K562 (cell line): ENCODE measurements around the gene VSIG4. TPM values are rescaled to one million over a fixed set of nuclear protein-coding genes. Genes with fewer than 3 reads are reported as not detected.

ENCODE experiments used
- GABPB2 ChIP-seq: fragments of 250-450 bp; sonication (Bioruptor Pico); conservative IDR thresholded peaks from 2 replicates; pipeline ENCODE4 v1.5.1; 2021; ENCODE audit warnings: mild to moderate bottlenecking
- HSF4 ChIP-seq: fragments of 250-450 bp; sonication (Bioruptor Pico); IDR thresholded peaks from 2 replicates; pipeline ENCODE4 v2.1.2; 2022; ENCODE audit warnings: mild to moderate bottlenecking, moderate library complexity, borderline replicate concordance
- NFATC3 ChIP-seq: fragments of 450-650 bp; IDR thresholded peaks from 2 replicates; pipeline ENCODE4 v1.6.1; 2017; ENCODE audit warnings: mild to moderate bottlenecking
- RBBP5 ChIP-seq: fragments of 200-600 bp; sonication (generic); IDR thresholded peaks from 2 replicates; pipeline ENCODE4 v1.6.1; 2012; ENCODE audit warnings: borderline replicate concordance, mild to moderate bottlenecking, low read length, control low read depth, inconsistent platforms; ENCODE audit not compliant: insufficient read depth, poor library complexity, severe bottlenecking
- RBM39 ChIP-seq: fragments of 200-400 bp; formaldehyde crosslinking; optimal IDR thresholded peaks from 2 replicates; pipeline ENCODE3; 2018; ENCODE audit warnings: low read depth, low read length
- RFX5 ChIP-seq: IDR thresholded peaks from 2 replicates; pipeline ENCODE4 v1.6.1; 2011; ENCODE audit warnings: low read depth, mild to moderate bottlenecking, improper control_type of control experiment, low read length
- SMARCA4 ChIP-seq: fragments of 450-650 bp; IDR thresholded peaks from 2 replicates; pipeline ENCODE4 v1.6.1; 2016
- ZNF121 ChIP-seq: sonication (generic); formaldehyde crosslinking; conservative IDR thresholded peaks from 2 replicates; pipeline ENCODE4 v1.8.0; 2022; ENCODE audit warnings: missing genetic modification reagents
- ZNF311 ChIP-seq: fragments of 250-450 bp; sonication (Bioruptor Pico); IDR thresholded peaks from 2 replicates; pipeline ENCODE4 v1.4.0; 2020; ENCODE audit warnings: mild to moderate bottlenecking, moderate library complexity
- ZNF830 ChIP-seq: fragments of 250-450 bp; sonication (Bioruptor Pico); IDR thresholded peaks from 2 replicates; pipeline ENCODE4 v1.5.0; 2021; ENCODE audit warnings: mild to moderate bottlenecking
- polyA plus RNA-seq, 8 experiments: library from polyadenylated mRNA; depleted of rRNA in 4 of 8; stranded (reverse) in 5 of 8; unstranded in 3 of 8; fragments of >200 nt; fragmentation: Nextera tagmentation in 2 of 8; fragmentation: Illumina TruSeq in 1 of 8; extraction: Ambion mirVana in 2 of 8; extraction: Trizol in 1 of 8; gene quantifications; 2 replicates each; pipeline versions ENCODE4 v1.2.1 to v1.2.3, GENCODE V29; 2011 to 2014; ENCODE audit warnings: inconsistent platforms in 1 of 8, missing spikeins in 1 of 8
- total RNA-seq, 7 experiments: library from RNA; depleted of rRNA in 6 of 7; stranded (reverse); fragments of >200 nt in 6 of 7; fragmentation: Illumina TruSeq in 2 of 7; extraction: Trizol in 2 of 7; gene quantifications; 2 replicates each; pipeline versions ENCODE4 v1.2.1 to v1.2.3, GENCODE V29; 2011 to 2021; ENCODE audit warnings: low replicate concordance in 1 of 7
- TF ChIP-seq, protein P1 (sequence below): fragments of 200-600 bp; sonication (generic); IDR thresholded peaks from one replicate; pipeline ENCODE4 v1.6.1; 2012; ENCODE audit warnings: mild to moderate bottlenecking, low read depth, low read length, inconsistent platforms
- TF ChIP-seq, protein P2 (sequence below): fragments of 150-350 bp; IDR thresholded peaks from 2 replicates; pipeline ENCODE4 v1.6.1; 2014; ENCODE audit warnings: low read depth, mild to moderate bottlenecking, low read length, borderline replicate concordance
- TF ChIP-seq, protein P3 (sequence below): fragments of 250-450 bp; sonication (Bioruptor Pico); IDR thresholded peaks from 2 replicates; pipeline ENCODE4 v1.6.1; 2021; ENCODE audit warnings: mild to moderate bottlenecking

The VSIG4 gene
- total and polyA plus RNA-seq, 9 of the 15 experiments (the other 6 are each of a cell fraction or from before 2014, with no cell fraction given): 0.22 to 1.6 (median 0.46) TPM; not detected in 1

DNA sequence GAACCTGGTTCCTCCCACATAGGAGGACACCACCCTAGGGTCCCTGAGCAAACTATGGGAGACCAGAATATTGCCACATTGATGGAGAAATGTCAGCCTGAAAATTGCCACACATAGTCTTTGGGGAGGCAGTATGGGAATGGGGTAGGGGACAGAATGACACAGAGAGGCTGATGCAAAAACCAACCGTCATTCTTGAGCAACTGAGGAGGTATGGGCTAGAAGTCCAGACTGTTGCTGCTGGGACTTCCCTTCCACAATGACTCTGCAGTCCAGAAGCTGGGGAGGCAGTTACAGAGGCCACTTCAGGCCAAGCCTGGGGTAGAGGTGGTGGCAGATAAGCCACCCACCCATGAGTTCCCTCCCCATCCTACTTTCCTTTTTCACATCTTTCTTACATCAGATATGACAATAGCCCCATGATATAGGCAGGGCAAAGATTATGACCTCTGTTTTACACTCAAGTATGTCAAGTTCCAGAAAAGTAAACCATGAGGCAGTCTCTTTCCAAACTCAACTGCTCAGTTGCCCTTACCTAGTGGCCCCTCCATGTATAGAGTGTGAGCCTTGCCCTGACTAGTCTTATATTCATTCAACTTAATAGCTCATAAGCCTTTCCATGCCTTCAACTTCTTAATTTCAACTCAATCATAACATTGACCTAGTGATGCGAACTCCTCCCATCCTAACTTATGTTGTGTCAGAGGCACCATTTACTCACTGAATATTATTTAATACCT is 41.7 kb downstream of the VSIG4 start (continued):
- TF ChIP-seq, protein P1, sequence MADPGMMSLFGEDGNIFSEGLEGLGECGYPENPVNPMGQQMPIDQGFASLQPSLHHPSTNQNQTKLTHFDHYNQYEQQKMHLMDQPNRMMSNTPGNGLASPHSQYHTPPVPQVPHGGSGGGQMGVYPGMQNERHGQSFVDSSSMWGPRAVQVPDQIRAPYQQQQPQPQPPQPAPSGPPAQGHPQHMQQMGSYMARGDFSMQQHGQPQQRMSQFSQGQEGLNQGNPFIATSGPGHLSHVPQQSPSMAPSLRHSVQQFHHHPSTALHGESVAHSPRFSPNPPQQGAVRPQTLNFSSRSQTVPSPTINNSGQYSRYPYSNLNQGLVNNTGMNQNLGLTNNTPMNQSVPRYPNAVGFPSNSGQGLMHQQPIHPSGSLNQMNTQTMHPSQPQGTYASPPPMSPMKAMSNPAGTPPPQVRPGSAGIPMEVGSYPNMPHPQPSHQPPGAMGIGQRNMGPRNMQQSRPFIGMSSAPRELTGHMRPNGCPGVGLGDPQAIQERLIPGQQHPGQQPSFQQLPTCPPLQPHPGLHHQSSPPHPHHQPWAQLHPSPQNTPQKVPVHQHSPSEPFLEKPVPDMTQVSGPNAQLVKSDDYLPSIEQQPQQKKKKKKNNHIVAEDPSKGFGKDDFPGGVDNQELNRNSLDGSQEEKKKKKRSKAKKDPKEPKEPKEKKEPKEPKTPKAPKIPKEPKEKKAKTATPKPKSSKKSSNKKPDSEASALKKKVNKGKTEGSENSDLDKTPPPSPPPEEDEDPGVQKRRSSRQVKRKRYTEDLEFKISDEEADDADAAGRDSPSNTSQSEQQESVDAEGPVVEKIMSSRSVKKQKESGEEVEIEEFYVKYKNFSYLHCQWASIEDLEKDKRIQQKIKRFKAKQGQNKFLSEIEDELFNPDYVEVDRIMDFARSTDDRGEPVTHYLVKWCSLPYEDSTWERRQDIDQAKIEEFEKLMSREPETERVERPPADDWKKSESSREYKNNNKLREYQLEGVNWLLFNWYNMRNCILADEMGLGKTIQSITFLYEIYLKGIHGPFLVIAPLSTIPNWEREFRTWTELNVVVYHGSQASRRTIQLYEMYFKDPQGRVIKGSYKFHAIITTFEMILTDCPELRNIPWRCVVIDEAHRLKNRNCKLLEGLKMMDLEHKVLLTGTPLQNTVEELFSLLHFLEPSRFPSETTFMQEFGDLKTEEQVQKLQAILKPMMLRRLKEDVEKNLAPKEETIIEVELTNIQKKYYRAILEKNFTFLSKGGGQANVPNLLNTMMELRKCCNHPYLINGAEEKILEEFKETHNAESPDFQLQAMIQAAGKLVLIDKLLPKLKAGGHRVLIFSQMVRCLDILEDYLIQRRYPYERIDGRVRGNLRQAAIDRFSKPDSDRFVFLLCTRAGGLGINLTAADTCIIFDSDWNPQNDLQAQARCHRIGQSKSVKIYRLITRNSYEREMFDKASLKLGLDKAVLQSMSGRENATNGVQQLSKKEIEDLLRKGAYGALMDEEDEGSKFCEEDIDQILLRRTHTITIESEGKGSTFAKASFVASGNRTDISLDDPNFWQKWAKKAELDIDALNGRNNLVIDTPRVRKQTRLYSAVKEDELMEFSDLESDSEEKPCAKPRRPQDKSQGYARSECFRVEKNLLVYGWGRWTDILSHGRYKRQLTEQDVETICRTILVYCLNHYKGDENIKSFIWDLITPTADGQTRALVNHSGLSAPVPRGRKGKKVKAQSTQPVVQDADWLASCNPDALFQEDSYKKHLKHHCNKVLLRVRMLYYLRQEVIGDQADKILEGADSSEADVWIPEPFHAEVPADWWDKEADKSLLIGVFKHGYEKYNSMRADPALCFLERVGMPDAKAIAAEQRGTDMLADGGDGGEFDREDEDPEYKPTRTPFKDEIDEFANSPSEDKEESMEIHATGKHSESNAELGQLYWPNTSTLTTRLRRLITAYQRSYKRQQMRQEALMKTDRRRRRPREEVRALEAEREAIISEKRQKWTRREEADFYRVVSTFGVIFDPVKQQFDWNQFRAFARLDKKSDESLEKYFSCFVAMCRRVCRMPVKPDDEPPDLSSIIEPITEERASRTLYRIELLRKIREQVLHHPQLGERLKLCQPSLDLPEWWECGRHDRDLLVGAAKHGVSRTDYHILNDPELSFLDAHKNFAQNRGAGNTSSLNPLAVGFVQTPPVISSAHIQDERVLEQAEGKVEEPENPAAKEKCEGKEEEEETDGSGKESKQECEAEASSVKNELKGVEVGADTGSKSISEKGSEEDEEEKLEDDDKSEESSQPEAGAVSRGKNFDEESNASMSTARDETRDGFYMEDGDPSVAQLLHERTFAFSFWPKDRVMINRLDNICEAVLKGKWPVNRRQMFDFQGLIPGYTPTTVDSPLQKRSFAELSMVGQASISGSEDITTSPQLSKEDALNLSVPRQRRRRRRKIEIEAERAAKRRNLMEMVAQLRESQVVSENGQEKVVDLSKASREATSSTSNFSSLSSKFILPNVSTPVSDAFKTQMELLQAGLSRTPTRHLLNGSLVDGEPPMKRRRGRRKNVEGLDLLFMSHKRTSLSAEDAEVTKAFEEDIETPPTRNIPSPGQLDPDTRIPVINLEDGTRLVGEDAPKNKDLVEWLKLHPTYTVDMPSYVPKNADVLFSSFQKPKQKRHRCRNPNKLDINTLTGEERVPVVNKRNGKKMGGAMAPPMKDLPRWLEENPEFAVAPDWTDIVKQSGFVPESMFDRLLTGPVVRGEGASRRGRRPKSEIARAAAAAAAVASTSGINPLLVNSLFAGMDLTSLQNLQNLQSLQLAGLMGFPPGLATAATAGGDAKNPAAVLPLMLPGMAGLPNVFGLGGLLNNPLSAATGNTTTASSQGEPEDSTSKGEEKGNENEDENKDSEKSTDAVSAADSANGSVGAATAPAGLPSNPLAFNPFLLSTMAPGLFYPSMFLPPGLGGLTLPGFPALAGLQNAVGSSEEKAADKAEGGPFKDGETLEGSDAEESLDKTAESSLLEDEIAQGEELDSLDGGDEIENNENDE: no peak
- TF ChIP-seq ZNF311 (CRISPR knock-in tag) (no peak), RBM39 (no peak), ZNF830 (CRISPR knock-in tag) (no peak), ZNF121 (CRISPR knock-in tag) (no peak), RFX5 (no peak), HSF4 (CRISPR knock-in tag) (no peak; the same call in 1 of the 2 replicates), SMARCA4 (peak; percentile 88), GABPB2 (CRISPR knock-in tag) (no peak), NFATC3 (no peak), RBBP5 (no peak)
- TF ChIP-seq, protein P2, sequence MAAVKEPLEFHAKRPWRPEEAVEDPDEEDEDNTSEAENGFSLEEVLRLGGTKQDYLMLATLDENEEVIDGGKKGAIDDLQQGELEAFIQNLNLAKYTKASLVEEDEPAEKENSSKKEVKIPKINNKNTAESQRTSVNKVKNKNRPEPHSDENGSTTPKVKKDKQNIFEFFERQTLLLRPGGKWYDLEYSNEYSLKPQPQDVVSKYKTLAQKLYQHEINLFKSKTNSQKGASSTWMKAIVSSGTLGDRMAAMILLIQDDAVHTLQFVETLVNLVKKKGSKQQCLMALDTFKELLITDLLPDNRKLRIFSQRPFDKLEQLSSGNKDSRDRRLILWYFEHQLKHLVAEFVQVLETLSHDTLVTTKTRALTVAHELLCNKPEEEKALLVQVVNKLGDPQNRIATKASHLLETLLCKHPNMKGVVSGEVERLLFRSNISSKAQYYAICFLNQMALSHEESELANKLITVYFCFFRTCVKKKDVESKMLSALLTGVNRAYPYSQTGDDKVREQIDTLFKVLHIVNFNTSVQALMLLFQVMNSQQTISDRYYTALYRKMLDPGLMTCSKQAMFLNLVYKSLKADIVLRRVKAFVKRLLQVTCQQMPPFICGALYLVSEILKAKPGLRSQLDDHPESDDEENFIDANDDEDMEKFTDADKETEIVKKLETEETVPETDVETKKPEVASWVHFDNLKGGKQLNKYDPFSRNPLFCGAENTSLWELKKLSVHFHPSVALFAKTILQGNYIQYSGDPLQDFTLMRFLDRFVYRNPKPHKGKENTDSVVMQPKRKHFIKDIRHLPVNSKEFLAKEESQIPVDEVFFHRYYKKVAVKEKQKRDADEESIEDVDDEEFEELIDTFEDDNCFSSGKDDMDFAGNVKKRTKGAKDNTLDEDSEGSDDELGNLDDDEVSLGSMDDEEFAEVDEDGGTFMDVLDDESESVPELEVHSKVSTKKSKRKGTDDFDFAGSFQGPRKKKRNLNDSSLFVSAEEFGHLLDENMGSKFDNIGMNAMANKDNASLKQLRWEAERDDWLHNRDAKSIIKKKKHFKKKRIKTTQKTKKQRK: no peak
- TF ChIP-seq, protein P3, sequence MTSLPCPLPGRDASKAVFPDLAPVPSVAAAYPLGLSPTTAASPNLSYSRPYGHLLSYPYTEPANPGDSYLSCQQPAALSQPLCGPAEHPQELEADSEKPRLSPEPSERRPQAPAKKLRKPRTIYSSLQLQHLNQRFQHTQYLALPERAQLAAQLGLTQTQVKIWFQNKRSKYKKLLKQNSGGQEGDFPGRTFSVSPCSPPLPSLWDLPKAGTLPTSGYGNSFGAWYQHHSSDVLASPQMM: no peak
